GM19397 (cell line): Measurements from ENCODE around the gene RET.

ENCODE experiments used
- ATAC-seq: cut with Tn5 transposase; IDR thresholded peaks from one replicate; pipeline ENCODE4 v1.9.1; 2021; ENCODE audit warnings: mild to moderate bottlenecking, moderate library complexity; ENCODE audit not compliant: unreplicated experiment

Gene RET

GRCh38 chr10:43076876-43077420 is at the start of gene RET:
Gene RET (plus strand): TSS chr10:43077069. CDS start chr10:43077259, 190 bp downstream.
- no peak for ATAC-seq

- ATAC-seq = no peak
Measured at GRCh38 chr10:43027331-43027955, 49.4 kb upstream of the RET start.

DNA sequence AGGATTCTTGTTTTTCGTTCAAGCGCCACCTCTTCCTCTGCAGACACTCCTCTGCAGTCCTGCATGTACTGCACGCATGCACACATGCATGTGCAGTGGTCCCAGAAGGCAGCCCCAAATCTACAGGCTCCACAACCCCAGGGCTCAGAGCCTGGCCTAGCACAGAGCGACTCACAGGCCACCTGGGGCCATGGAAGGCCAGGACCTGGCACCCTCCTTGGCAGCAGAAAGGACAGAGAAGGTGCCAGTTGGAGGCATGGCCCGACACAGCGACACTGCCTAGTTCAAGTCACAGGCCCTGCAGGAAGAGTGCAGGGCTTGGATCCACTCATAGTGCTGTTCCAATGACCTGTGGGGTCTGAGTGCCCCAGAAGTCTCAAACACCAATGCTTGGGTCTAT is 48.7 kb upstream of the RET start:
- no peak for ATAC-seq

DNA sequence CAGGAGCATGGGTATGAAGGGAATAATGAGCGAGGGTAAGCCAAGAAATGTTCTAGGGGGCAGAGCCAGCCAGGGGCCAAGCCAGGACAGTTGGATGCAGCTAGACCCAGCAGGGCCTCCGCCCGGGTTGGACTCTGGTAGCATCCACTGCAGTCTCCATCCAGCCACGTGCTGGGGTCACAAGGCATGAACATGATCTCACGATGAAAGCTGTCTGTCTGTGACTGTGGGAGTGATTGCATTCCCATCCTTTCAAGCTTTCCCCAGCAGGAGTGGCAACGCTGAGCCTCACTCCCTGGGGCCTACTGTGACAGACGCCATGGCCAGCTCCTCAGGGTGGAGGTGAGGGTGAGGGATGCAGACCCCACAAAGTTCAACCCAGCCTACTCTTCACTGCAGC is 47.8 kb upstream of the RET start:
- ATAC-seq = no peak

- no peak for ATAC-seq
Measured at GRCh38 chr10:43032613-43033012, 44.3 kb upstream of the RET start.

GRCh38 chr10:43035800-43036199 is 41.1 kb upstream of the RET start:
- ATAC-seq = no peak

DNA sequence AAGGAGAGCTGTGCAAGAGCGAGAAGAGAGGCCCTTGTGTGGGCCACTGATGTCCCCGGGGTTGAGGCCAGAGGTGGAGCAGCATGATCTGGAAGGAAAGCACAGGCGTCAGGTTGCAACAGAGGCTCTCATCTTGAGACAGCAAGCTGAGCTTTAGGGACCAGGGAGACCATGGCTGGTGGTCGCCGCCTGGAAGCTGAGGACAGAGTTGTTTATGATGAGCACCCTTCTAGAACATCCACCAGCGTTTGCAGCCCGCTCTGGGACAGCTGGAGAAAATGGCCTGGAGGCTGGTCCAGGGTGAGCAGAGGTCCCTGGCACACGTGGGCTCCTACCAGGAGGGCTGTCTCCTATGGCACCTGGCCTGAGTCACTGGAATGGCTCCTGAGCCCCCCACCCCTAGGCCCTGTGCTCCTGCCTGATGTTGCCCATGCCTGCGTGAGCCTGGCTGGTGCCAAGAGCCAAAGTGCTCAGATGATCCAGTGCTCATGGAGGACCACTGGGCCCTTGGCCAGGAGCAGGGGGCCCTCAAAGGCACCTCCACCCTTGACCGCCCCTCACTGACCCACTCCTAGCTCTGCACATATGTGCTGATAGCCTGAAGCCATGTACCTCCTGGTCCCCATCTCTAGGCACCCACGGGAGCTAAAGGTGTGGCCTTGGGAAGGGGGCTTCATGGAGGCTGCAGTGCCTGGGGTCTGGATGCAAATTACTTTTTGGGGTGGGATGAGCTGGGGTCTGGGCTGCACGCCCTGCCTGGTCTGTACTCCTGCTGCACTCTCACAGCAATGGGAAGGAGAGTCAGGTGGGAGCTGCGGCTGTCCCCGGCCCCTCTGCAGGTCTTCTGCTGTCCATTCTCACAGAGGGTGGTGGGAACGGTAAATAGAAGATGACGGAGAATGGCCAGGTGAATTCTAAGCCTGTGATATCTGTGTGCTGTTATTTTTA is 40.1 kb upstream of the RET start:
- no peak for ATAC-seq

DNA sequence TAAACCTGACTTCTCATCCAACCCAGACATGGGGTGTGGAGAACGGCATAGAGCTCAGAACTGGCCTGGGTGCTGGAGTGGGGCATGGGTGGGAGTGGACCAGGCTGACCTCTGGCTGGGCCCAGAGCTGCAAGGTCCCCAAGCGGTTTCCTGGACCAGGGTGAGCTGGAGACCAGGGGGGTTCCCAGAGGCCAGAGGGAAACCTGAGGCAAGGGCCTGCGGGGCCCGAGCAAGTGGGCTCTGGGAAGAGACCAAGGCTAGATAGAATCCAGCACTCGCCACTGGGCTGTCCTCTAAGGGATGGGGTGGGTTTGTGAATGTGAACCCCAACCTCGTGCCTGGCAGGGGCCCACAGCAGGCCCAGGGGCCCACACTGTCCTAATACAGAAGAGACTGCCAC is 39.4 kb upstream of the RET start:
- no peak for ATAC-seq

GRCh38 chr10:43037942-43038782 is 38.7 kb upstream of the RET start:
- no peak for ATAC-seq

GRCh38 chr10:43038783-43039623 is 37.9 kb upstream of the RET start:
- no peak for ATAC-seq

GRCh38 chr10:43039624-43040481 is 37.0 kb upstream of the RET start:
- no peak for ATAC-seq

DNA sequence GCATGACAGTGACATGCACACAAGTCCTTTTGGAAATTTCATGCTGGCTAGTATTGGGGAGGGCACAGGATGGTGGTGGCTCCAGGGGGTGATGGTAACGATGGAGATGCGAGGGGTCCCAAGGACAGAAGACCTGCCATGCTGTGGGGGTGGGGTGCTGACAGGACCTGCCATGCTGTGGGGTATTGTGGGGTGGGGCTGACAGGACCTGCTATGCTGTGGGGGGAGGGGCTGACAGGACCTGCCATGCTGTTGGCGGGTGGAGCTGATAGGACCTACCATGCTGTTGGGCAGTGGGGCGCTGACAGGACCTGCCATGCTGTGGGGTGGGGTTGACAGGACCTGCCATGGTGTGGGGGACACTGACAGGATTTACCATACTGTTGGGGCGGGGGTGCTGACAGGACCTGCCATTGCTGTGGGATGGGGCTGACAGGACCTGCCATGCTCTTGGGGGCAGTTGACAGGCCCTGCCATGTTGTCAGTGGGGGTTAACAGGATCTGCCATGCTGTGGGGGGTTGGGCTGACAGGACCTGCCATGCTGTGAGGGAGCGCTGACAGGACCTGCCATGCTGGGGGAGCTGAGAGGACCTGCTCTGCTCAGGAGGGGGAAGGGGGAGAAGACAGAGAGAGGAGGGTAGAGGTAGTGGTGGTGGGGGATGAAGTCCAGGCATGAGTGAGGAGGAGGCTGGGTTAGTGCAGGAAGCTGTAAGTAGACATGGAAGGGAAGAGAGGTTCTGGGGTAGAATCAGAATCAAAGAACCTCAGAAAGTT is 36.2 kb upstream of the RET start:
- no peak for ATAC-seq

DNA sequence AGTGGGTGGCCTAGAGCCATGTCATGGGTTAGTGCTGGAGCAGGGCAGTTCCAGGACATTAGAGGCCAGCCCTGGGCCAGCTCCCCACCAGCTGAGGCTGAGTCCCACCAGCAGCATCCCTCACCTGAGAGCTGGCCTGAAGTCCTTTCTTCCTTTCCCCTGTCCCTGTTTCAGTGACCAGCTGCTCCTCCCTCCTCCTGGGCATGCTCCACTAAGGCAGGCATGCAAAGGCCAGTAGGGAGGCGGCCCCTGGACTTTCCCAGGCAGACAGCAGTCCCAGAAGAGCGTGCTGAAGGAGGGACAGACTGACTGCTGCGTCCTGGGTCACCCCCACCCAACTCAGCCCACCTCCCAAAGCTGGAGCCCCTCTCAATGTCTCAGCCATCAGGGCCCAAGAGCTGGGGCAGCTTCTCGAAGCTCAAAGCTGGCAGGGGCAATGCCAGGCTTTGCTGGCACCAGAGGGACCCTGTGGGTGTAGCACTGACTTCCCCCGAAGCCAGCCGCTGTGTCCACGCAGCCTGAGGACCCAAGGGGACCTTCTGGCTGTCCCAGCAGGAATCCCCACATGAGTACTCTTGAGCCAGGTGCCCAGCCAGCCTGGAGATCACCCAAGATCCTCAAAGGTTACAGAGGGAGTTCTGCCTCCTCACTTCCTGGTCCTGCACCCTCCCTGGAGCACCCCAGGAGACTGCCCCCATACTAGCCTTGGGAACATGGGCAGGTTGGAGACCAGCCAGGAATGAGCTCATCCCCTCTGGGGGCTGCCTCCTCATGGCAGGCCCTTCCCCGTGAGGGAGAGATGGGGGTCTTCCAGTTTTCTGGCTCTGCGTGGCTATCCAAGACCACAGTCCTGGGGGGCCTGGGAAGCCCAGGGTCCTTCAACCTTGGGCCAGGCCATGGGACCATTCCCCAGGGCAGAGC is 35.2 kb upstream of the RET start:
- ATAC-seq = no peak

- no peak for ATAC-seq
Measured at GRCh38 chr10:43042503-43043341, 34.1 kb upstream of the RET start.

DNA sequence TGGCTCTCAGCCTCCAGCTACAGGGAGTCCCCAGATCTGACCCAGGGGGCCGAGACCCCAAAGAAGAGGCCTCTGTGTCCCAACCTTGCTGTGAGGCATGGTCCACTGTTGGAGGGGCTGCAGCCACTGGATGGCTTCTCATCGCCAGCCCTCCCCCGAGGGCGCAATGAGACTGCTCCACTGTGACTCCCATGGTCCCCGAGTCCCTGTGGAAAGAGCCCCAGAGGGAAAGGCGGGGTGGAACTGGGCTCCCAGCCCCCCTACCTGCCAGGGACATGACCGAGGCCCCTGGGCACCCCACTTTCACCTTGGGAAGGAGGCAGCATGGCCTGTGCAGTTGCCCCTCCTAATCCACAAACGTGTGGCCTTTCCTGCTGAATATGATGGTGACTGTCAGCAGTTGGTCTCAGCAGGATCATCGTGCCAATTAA is 33.5 kb upstream of the RET start:
- no peak for ATAC-seq

- no peak for ATAC-seq
Measured at GRCh38 chr10:43043773-43044447, 33.0 kb upstream of the RET start.
